ENCODE results near the gene RGS5.

RGS5 gene

DNA sequence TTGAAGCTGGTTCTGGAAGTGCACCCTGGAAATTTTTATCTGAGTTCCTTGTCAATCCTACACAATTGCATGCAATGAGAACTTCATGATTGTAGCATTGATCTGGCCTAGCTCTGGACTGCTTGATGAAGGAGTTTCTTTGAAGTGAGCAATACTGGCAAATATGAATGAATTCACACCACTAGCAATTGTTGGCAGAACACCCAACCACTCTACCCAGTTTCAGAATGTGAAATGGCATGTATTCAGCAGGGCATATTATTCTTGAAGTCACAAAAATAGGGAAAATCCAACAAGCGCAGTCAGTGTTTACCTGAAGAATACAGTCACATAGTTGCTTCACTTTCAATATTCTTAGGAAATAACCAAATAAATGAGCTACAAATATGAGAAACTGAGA, 57.3 kb downstream of the RGS5 start:
- DNase-seq (ENCODE audit: low read depth in 2 of 2): no peak

DNA sequence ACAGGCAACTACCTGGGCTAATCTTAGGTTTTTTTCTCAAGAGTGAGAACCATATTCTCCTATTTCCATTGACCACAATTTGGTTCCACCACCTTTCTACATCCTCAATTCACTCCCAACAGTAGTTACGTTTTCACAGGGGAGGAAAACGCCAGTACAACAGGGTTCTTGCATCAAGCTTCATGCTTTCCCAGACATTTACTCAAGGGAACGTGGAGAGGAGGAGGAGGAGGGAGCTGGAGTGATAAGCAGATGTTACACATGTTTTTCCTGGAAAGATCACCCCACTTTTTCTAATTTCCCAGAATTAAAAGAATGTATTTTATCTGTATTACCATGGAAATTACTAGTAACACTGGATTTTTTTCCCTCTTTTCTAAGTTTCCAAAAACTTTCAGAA, 58.3 kb downstream of the RGS5 start:
- DNase-seq (ENCODE audit: low read depth in 2 of 2): no peak

DNA sequence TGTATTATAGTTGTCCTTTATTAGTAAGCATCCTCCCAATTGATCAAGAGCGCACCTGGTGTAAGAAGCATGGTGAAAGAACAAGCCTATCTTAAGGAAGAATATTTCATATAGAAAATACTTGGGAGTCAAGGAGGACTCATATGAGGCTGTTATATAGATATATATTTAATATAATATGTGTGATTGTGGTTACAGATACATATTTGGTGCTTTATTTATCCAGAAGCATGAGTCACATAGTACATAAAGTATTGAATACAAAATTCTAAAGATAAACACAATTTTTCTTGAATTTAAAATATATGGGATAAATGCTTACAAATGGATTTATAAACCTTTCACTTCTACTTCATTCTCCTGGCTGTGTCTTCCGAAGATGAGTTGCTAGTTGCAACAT, 60.6 kb downstream of the RGS5 start:
- DNase-seq (ENCODE audit: low read depth in 2 of 2): no peak

DNA sequence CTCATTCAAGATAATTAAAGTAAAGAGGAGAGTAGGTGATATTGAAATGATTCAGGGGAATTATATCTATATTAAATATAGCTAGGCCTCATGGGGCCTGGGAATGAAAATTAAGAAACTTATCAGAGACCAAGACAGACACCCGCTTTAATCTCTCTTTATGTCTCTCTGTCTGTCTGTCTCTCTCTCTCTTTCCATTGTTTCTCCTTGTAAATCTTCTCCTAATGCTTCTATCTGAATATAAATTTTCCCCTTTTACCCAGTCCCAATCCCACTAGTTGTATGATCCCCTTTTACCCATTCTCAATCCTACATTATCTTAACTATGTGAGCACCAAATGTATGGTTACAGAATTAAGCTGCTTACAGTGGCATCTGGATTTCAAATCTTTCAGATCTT, 61.2 kb downstream of the RGS5 start:
- DNase-seq (ENCODE audit: low read depth in 2 of 2): no peak

DNA sequence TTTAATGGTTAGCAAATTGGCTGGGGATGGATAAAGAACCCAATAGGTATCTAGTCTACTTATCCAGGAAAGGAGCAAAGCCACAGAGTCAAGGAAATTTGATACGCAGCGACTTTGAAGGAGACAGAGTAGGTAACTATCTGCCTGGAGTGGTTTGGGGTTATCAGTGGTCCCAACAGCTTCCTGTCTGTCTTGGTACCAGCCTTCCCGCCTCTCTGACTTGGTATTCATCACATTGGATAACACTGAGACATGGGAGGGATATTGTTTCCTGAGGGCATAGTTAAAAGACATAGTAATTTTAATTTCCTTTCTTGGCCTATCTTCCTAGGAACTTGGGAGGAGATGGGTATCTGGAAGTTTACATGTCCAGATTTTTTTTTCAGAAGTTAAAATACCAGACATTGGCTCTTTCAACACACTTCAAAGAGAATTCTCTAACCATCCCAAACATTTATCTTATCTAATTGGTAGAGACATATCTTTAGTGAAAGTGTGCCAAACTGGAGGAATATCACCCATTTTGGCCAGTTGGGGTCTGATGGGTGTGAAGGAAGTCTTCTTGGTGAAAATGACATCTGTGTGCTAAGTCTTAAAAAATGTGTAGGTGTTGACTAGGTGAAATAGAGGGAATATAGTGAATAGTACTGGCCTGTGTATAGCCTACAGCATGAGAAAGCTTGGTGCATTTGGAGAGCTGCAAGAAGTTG, 65.0 kb downstream of the RGS5 start:
- no peak for DNase-seq (ENCODE audit: low read depth in 2 of 2)

DNA sequence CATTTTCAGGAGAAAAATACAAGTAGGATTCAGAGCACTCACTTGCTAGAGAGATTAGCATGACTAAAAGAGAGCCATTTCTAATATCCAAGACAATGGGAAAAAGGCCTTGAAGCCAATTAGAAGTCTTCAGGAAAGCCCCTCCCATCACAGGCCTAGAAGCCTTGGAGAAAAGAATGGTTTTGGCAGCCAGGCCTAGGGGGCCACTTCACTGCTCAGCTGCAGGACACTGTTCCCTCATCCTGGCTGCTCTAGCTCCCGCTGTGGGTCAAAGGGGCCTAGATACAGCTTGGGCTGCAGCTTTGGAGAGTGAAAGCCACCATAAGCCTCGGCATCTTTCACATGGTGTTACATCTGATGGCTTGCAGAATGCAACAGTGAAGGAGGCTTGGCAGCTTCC, 70.7 kb downstream of the RGS5 start:
- DNase-seq (ENCODE audit: low read depth in 2 of 2): no peak

DNA sequence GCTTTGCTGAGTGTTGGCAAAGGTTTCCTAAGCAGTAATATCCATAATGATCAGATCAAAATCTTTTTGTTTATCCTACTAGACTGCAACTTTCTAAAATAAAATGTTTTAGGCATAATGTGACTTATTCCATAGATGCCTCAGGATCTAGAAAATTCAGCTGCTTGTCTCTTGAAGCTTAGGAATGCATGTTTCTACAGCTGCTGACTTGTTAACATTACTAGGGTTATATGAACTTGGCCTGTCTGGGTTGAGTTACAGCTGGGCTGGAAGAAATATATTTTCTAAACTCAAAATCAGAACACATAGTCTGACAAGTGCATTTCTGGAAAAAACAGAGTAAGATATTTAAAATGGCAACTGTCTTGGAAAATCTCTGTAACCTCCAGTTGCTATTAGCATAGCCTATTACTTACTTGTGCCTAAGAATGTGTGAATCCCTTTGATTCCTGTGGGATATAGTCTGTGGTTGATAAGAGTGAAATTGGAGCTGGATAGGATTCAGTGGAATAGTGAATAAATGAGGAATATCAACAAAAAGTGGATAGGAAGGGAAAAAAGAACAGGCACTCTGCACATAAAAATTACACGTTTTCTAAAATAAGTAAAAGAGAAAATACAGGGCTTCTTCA, 72.4 kb downstream of the RGS5 start:
- DNase-seq (ENCODE audit: low read depth in 2 of 2): no peak

DNA sequence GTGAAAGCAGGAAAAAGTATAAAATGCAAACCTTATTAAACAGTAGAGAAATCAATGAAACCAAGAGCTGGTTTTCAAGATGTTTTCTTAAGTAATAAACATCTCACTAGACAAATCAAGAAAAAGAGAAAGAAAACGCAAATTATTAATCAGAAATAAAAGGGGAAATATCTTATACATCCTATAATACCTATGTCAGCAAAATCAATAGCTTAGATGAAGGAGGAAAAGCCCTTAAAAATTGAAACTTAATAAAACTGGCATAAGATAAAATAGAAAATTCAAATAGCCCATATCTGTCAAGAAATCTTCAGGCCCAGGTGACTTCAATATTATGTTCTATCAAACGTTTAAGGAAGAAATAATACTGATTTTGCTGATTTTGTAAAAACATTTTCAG, 74.4 kb downstream of the RGS5 start:
- DNase-seq (ENCODE audit: low read depth in 2 of 2): no peak

DNA sequence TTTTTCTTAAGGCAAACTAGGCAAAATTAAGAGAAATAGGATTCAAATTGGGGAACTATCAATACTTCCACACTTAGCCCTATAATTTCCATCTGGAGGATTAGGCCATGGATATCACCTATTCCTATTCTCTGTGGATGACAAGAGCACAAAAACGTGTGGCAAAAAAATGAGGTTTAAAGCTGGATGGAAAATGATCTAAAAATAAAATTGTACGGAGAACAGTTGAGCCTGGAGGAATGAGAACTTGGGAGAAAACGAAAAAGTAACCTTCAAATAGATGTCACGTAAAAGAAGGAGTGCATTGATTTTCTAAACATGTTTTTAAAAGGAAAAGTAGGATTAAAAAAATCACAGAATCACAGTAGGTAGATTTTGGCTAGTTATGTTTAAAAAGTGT, 77.9 kb downstream of the RGS5 start:
- no peak for DNase-seq (ENCODE audit: low read depth in 2 of 2)

DNA sequence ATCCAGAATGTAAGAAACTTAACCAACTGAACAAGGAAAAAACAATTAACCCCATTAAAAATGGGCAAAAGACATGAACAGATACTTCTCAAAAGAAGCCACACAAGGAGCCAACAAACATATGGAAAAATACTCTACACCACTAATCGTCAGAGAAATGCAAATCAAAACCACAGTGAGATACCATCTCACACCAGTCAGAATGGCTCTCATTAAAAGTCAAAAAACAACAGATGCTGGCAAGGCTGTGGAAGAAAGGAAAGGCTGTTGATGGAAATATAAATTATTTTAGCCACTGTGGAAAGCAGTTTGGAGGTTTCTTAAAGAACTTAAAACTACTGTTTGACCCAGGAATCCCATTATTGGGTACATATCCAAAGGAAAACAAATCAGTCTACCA, 82.3 kb downstream of the RGS5 start:
- DNase-seq (ENCODE audit: low read depth in 2 of 2): no peak

DNA sequence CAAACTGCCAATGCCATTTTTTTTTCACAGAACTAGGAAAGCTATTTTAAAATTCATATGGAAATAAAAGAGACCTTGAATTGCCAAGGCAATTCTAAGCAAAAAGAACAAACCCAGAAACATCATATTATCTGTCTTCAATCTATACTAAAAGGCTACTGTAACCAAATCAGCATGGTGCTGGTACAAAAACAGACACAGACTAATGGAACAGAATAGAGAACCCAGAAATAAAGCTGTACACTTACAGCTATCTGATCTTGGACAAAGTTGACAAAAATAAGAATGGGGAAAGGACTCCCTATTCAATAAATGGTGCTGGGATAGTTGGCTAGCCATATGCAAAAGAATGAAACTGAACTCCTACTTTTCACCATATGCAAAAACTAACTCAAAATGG, 83.0 kb downstream of the RGS5 start:
- DNase-seq (ENCODE audit: low read depth in 2 of 2): no peak

DNA sequence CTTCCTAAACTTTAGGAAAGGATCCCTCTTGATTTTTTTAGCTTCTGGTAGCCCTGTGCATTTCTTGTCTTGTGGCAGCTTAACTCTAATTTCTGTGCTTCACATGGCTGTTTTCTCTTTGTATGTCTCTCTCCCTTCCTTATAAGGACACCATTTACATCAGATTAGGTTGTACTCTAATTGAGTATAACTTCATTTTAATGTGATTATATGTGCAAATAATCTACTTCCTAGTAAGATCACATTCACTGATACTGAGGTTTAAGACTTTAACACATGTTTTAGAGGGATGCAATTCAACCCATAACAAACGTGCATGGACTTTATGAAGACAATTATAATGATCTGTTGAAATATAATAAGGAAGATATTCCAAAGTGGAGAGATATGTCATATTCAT, 86.8 kb downstream of the RGS5 start:
- DNase-seq (ENCODE audit: low read depth in 2 of 2): no peak

DNA sequence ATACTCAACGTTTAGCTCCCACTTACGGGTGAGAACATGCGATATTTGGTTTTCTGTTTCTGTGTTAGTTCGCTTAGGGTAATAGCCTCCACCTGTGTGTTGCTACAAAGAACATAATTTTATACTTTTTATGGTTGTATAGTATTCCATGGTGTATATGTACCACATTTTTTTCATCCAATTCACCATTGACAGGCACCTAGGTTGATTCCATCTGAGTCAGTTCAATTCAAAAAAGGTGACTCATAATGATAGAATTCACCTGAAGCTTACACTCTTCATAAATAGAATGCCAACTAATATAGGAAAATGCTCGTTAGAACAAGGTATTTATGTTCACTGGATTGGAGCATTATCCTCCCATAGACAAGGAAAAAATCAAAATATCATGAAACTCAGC, 95.1 kb downstream of the RGS5 start:
- DNase-seq (ENCODE audit: low read depth in 2 of 2): no peak

DNA sequence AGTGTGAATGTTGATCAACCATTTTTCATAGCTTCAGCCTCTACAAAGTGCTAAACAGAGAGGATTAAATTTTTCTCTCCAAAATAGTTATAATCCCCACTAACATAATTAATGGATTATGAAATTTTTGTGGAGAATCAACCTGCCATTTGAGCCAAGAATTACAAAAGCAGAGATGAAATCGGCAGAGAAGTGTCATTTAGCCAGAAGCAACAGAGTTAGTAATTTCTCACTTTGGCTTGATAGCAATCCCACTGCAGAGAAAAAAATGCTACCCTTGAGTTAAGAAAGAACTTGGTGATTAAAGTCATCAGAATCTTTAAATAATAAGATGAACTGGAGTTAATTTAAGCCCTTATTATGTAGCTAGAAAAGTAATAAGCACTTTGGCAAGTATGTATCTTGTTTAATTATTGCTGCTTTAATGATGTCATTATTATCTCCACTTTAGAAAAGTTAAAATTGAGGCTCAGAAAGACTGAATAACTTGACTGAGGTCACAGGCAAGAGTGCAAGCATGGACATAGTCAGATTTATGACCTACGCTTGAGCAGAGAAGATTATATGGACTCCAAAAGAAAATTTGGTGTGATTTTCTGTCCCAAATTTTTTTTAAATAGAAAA, 96.2 kb downstream of the RGS5 start:
- no peak for DNase-seq (ENCODE audit: low read depth in 2 of 2)

DNA sequence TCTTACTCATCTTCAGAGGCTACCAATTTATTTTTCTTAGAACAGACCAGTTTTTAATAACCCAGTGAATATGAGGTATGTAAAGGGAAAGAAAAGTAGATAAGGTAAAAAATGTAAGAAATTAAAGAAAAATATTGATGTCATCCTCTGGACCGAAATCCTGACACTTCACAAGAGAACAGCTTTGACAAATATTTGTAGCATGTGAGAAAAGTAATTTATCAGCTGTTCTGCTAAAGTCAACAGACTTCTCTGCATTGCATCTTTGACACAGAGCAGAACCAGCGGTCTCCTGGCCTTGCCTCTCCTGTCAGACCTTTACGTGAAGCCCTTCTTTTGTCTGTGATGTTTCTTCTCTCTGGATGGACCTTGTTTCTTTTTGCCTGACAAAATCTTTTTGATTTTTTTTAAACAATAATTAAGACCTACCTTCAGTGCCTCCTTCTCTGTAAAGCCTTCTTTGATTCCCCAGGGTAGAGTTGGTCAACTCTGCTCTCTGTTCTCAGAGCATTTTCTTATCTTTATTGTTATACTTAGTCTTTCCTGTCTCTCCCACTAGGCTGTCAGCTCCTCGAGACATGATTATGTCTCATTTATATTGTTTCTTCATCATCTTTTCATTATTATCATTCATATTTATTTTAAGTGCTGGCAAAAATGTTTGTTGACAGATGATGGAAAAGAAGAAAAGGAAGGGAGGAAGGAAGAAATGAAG, 98.2 kb downstream of the RGS5 start:
- DNase-seq (ENCODE audit: low read depth in 2 of 2): no peak

DNA sequence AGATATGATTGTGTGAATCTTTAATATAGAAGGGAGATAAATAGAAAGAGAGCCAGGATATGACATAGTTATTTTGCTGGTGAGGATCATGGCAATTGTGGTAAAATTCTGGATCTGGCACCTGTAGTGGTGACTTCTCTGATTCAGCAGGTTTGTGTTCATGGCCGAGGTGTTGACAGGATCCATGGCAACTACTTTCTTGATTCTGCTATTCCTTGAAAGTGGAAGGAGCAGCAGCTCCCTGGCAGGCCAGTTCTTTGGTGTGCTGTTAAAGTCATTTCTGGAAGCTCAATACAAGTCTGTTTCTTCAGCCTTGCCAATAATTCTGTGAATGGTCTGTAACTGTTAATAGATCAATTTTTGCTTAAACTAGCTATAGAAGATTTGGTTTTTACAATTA, 100.1 kb downstream of the RGS5 start:
- DNase-seq (ENCODE audit: low read depth in 2 of 2): no peak

DNA sequence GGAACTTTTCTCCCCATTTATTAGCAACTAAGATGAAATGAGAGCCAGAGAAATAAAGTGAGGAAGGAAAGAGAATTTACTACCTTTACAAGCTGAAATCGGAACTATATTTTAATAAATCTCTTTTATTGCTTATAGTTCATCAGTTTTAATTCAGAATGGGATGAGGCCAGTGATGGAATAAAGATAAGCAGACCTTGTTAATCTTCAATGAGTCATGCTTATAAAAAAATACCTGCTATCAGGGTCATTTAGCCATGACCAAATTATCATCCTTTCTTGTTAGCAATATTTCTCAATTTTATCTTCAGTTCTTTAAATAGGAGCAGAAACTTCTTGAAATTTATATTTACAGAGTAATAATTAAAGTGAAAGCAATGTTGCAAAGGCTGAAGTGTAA, 107.5 kb downstream of the RGS5 start:
- DNase-seq (ENCODE audit: low read depth in 2 of 2): no peak

DNA sequence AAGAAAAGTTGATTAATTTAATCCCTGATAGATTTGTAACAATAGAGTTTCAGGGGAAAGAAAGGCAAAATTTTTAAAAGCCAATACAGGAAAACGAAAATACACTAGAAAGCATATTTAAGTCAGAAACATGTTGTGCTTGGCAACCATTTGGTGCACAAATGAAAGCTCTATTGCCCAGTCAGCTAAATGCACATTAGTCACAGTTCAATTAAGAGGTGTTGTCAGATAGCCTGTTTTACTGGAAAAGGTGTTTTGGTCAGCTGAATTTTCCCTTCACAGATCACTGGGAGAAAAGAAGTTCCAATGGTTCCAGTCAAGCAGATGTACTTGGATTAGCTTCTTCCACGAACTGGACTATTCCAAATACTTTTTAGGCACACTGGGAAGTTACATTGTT, 108.1 kb downstream of the RGS5 start:
- no peak for DNase-seq (ENCODE audit: low read depth in 2 of 2)

DNA sequence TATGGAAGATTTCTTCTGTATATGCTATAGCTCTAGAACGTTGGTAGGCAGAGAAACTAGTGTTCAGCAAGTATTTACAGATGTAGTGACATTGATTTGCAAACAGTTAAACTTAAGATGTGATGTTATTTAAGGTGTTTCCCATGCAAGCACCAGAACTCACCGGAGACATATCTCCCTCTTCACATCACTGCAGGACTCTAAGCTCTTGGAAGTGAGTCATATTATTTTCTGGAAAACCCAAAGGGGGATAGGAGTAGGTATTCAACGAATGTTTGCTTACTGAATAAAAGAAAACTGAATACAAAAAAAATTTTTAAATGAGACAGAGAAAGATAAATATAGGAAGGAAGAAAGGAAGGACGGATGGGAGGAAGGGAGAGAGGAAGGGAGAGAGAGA, 108.5 kb downstream of the RGS5 start:
- DNase-seq (ENCODE audit: low read depth in 2 of 2): no peak

DNA sequence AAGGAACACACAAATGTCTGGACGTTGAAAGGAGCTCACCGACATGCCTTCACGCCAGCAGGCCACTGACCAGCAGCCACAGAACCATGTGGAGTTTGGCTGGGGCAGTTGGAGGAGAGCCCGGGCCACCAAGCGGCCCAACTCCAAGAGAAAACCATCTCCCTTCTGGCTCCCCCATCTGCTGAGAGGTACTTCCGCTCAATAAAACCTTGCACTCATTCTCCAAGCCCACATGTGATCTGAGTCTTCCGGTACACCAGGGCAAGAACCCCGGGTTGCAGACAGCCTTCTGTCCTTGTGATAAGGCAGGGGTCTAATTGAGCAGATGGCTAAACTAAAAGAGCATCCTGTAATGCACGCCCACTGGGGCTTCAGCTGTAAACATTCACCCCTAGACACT, 109.1 kb downstream of the RGS5 start:
- DNase-seq (ENCODE audit: low read depth in 2 of 2): no peak

DNA sequence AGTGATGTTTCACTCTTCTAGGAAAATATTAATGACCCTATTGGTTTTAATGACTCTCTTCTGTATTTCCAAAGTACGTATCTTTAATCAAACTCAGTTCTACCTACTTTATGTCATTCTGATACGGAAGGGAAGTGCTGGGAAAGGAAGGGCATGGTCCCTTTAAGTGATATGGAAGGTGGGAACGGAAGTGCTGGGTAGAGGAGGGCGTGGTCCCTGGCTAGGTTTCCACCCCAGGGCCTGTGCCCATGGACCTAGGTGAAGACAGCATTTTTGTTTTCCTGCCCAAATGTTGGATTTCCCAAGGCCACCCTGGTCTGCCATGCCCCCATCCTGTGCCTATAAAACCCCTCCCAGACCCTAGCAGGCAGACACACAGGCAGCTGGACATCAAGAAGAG, 109.5 kb downstream of the RGS5 start:
- no peak for DNase-seq (ENCODE audit: low read depth in 2 of 2)
